Activated T-cell treated with anti-CD3 and anti-CD28 coated beads for 48 hours (primary cell): ENCODE data around the gene WASF2.
"Not testable (repeated sequence)": the region's sequence is repeated elsewhere in the genome, so short reads cannot be mapped to it uniquely, and the experiment has no call there.

ENCODE experiments used
- DNase-seq: peaks from one replicate; pipeline ENCODE4 v3.0.0-alpha.2; 2020; ENCODE audit warnings: low read depth

Gene WASF2

GRCh38 chr1:27397749-27398148 is 92.2 kb downstream of the WASF2 start:
- no peak for DNase-seq

DNA sequence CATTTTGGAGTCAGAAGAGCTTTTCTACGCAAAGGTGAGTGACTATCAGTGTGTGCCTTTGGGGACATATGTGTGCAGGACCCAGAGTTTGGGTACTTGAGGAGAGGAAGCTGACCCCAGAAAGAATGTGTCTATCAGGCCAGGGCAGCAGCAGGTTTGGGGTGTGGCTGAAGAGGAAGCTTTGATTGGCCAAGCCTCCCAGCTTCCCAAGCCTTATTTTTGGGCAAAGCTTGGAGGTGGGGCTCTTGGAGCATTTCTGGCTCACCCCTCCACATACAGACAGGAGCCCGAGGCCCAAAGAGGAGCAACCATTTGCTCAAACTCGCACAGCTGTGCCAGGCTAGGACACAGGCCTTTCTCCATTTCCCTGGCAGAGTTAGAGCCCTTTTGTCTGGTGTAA is 92.9 kb downstream of the WASF2 start:
- DNase-seq = no peak

GRCh38 chr1:27395441-27396195 is 94.3 kb downstream of the WASF2 start:
- DNase-seq = peak; percentile 70

DNA sequence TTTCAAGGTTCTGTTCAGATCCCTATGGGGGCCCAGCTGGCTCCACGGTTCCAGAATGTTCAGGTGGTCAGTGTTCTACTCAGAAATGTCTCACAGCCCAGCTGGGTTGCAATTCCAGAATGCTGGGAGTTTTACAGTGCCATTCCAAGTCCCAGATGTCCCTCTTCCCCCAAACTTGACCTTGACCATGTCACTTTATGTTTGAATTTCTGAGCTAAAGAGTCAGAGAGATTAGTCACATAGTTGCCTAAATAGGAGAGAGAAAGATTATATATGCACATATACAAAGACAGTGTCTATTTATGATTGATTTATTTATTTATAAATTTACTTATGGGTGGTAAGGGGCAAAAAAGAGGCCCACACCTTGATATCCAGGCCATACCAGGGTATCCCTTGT is 95.0 kb downstream of the WASF2 start:
- DNase-seq = no peak

GRCh38 chr1:27394282-27394658 is 95.7 kb downstream of the WASF2 start:
- no peak for DNase-seq

DNA sequence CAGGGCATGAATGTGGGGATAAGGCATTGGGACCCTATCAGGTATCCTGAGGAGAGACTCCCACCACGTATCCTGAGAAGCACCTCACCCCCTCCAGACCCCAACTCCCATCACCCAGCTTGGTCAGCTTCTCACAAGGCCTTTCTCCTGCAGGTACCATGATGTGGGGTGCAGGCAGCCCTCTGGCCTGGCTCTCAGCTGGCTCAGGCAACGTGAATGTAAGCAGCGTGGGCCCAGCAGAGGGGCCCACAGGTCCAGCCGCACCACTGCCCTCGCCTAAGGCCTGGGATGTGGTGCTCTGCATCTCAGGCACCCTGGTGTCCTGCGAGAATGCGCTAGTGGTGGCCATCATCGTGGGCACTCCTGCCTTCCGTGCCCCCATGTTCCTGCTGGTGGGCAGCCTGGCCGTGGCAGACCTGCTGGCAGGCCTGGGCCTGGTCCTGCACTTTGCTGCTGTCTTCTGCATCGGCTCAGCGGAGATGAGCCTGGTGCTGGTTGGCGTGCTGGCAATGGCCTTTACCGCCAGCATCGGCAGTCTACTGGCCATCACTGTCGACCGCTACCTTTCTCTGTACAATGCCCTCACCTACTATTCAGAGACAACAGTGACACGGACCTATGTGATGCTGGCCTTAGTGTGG is 96.2 kb downstream of the WASF2 start:
- no peak for DNase-seq

- no peak for DNase-seq
Measured at GRCh38 chr1:27392778-27393635, 97.0 kb downstream of the WASF2 start.

- DNase-seq = peak; percentile 95
Measured at GRCh38 chr1:27392096-27392777, 97.7 kb downstream of the WASF2 start, which contains the start of gene GPR3. TSS of gene GPR3 (plus strand) at chr1:27392622. CDS start at chr1:27393799, 1,177 bp downstream.

- peak; percentile 24 for DNase-seq
Measured at GRCh38 chr1:27391511-27392095, 98.4 kb downstream of the WASF2 start.

DNA sequence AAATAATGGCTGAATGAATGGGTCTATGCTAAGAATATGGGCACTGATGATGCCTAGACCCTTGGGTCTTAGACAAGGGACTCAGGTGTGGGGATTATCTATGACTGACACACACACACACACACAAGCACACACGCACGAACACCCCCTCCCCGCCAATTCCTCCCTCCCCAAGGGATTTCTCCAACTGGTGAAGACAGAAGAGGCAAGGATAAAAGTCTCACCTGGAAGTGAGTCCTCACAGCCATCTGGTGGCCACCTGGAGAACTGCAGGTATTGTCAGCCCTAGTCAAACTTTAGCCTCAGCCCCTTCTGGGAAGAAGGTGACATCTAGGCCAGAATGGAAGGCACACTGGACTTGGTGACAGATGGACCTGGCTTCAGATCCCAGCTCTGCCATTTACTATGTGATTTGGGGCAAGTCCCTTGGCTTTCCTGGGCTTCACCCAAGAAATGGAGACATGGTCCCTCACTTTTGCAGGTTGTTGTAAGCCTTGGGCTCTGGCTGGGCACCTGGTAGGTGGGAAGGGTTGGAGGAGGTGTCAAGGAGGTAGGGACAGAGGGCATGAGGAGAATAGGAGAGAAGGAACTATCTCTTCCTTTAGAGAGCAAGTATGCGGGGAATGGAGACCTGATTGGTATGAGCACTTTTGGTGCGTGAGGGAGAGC is 101.5 kb downstream of the WASF2 start:
- peak; percentile 55 for DNase-seq

DNA sequence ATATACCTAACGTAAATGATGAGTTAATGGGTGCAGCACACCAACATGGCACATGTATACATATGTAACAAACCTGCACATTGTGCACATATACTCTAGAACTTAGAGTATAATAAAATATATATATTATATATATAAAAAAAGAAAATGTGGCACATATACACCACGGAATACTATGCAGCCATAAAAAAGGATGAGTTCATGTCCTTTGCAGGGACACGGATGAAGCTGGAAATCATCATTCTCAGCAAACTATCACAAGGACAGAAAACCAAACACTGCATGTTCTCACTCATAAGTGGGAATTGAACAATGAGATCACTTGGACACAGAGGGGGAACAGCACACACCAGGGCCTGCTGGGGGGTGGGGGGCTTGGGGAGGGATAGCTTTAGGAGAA is 105.2 kb downstream of the WASF2 start:
- DNase-seq = not testable (repeated sequence)

DNA sequence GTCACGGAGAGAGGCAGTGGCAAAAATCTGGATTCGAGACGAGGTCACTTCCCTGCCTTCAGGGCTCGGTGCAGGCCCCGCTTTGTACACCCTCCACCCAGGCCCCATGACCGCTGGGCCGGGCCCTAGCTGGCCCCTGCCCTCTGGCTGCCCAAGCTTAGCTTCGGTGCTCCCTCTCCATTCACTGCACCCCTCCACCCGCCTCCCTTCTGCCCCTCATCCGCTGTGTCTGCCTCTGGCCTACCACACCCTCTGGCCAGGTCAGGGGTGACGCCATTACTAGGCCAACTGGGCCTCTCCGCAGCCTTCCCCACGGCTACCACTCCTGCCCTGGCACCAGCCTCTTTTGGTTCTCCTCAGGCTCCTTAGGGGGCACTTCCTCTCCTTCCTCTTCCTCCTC is 106.3 kb downstream of the WASF2 start:
- DNase-seq = no peak

- peak; percentile 46 for DNase-seq
Measured at GRCh38 chr1:27383039-27383605, 106.8 kb downstream of the WASF2 start, which contains the start of gene CD164L2. TSS of gene CD164L2 (minus strand) at chr1:27383333. CDS start at chr1:27383239, 94 bp downstream.

DNA sequence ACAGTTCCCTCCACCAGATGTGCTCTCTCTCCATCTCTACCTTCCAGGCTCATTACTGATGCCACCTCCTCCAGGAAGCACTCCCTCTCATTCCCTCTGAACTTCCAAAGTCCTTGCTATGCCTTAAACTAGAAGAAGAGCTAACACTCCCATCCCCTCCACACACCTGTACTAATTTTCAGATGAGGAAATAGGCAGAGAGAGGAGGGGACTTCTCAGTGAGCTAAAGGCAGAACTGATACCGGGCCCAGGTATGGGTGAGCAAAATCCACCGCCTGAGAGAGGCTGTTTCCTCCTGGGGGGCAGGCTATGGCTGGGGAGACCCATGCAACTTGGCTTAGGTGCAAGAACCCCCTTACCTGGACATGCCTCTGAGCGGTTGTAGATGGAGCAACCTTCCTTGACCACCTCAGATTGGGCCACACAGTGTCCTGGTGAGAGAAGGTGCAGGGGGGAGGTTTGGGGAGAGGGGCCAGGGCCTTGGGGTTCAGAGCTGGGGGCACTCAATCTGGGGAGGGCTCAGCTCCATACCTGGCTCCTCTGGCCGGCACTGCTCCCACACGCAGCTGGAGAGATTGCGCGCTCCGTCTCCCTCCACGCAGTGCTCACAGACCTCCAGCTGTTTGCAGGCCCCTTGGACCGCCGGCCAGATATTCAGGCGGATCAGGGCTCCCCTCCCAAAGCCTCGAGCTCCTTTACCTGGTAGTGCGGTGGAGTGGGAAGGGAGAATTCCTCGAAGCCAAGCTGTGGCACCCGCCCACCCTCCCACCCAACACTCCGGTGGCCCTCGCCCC is 107.8 kb downstream of the WASF2 start:
- DNase-seq = no peak

GRCh38 chr1:27380766-27381733 is 108.9 kb downstream of the WASF2 start:
- DNase-seq = no peak

- no peak for DNase-seq
Measured at GRCh38 chr1:27380224-27380623, 109.7 kb downstream of the WASF2 start.

- no peak for DNase-seq
Measured at GRCh38 chr1:27379564-27380122, 110.3 kb downstream of the WASF2 start.

GRCh38 chr1:27377760-27378495 is 112.0 kb downstream of the WASF2 start:
- no peak for DNase-seq
